ENCODE data around the gene RFK. TPM values are rescaled to one million over a fixed set of nuclear protein-coding genes. Genes with fewer than 3 reads are reported as not detected.

Gene RFK
- total and polyA plus RNA-seq, 2 of the 13 experiments (the other 11 are each of a cell fraction or from before 2014, with no cell fraction given) = 18.2 to 37.2 TPM

DNA sequence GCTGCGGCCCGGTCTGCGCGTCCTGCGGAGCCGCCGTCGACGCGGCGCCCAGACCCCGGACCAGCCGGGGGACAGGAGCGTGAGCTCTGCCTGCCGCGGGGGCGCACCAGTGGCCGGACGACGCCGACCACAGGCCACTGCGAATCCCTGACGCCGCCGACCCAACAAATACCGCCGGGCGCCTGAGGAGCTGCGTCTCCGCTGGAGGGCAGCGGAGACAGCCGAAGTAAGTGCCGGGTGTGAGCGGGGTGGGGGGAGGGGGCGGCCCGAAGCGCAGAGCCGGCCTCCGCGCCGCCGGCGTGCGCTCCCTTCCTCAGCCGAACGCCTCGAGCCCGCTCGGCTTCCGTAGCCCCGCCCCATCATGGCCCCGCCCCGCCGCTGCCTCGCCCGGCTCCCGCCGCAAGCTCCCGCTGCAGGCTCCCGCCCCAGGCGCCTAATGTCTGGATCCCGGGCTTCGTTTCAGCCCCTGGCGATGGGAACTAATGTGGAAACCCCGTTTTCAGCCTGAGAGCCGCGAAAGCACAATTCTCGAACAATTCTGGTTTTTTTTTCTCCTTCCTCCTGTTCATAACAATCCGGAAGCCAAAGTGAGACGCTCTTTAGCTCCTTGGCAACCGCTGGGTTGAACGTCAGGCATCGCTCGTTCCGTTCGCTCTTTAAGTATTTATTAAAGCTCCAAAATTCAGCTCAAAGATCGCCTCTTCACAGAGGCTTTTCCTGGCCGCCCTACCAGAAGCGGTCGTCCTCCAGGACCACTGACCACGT lies at the start of gene RFK (continued):
- TF ChIP-seq DRAP1 (CRISPR knock-in tag; IDR thresholded peaks at IDR 0.05) = no peak; the same call in 1 of the 2 replicates
- TF ChIP-seq, protein P1, sequence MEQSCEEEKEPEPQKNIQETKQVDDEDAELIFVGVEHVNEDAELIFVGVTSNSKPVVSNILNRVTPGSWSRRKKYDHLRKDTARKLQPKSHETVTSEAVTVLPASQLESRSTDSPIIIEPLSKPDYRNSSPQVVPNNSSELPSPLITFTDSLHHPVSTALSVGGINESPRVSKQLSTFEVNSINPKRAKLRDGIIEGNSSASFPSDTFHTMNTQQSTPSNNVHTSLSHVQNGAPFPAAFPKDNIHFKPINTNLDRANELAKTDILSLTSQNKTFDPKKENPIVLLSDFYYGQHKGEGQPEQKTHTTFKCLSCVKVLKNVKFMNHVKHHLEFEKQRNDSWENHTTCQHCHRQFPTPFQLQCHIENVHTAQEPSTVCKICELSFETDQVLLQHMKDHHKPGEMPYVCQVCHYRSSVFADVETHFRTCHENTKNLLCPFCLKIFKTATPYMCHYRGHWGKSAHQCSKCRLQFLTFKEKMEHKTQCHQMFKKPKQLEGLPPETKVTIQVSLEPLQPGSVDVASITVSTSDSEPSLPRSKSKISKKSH (CRISPR knock-in tag; IDR thresholded peaks at IDR 0.05; ENCODE audit: borderline replicate concordance) = no peak
- no peak for TF ChIP-seq CBX2 (IDR thresholded peaks at IDR 0.05; ENCODE audit: low read depth, low read length)
- TF ChIP-seq CBX2 (CRISPR knock-in tag; IDR thresholded peaks at IDR 0.05; ENCODE audit: low read depth) = no peak
- TF ChIP-seq NFE2L2 (IDR thresholded peaks at IDR 0.05; ENCODE audit: low read length) = no peak
- no peak for TF ChIP-seq ZBTB46 (CRISPR knock-in tag; IDR thresholded peaks at IDR 0.05; ENCODE audit: borderline replicate concordance)
- no peak; the same call in 1 of the 2 replicates for TF ChIP-seq FOXO1 (CRISPR knock-in tag; IDR thresholded peaks at IDR 0.05)
- peak; percentile 81; the same call in 1 of the 2 replicates for TF ChIP-seq ZC3H13 (CRISPR knock-in tag; IDR thresholded peaks at IDR 0.05)
- TF ChIP-seq ZNF350 (CRISPR knock-in tag; IDR thresholded peaks at IDR 0.05; ENCODE audit: borderline replicate concordance, low read depth) = no peak
- no peak for TF ChIP-seq TCF7 (IDR thresholded peaks at IDR 0.05; ENCODE audit: low read depth)
- no peak for TF ChIP-seq ZBTB37 (CRISPR knock-in tag; IDR thresholded peaks at IDR 0.05)
- TF ChIP-seq ZBTB43 (CRISPR knock-in tag; conservative IDR thresholded peaks at IDR 0.05) = 0 out of 2 replicates have a peak, but pooled peaks have one; percentile 49
- peak; percentile 28; the same call in 1 of the 2 replicates for TF ChIP-seq ZNF556 (CRISPR knock-in tag; IDR thresholded peaks at IDR 0.05; ENCODE audit: borderline replicate concordance)
- peak; percentile 60; the same call in 1 of the 2 replicates for TF ChIP-seq PHF8 (CRISPR knock-in tag; IDR thresholded peaks at IDR 0.05)
- no peak for TF ChIP-seq DNMT3B (CRISPR knock-in tag; conservative IDR thresholded peaks at IDR 0.05)
- peak; percentile 61; the same call in 1 of the 2 replicates for TF ChIP-seq ZNF580 (CRISPR knock-in tag; IDR thresholded peaks at IDR 0.05; ENCODE audit: borderline replicate concordance, low read depth)
- TF ChIP-seq, protein P2, sequence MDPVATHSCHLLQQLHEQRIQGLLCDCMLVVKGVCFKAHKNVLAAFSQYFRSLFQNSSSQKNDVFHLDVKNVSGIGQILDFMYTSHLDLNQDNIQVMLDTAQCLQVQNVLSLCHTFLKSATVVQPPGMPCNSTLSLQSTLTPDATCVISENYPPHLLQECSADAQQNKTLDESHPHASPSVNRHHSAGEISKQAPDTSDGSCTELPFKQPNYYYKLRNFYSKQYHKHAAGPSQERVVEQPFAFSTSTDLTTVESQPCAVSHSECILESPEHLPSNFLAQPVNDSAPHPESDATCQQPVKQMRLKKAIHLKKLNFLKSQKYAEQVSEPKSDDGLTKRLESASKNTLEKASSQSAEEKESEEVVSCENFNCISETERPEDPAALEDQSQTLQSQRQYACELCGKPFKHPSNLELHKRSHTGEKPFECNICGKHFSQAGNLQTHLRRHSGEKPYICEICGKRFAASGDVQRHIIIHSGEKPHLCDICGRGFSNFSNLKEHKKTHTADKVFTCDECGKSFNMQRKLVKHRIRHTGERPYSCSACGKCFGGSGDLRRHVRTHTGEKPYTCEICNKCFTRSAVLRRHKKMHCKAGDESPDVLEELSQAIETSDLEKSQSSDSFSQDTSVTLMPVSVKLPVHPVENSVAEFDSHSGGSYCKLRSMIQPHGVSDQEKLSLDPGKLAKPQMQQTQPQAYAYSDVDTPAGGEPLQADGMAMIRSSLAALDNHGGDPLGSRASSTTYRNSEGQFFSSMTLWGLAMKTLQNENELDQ (CRISPR knock-in tag; IDR thresholded peaks at IDR 0.05; ENCODE audit: borderline replicate concordance) = no peak
- no peak; the same call in 1 of the 2 replicates for TF ChIP-seq ZNF256 (CRISPR knock-in tag; conservative IDR thresholded peaks at IDR 0.05)
- TF ChIP-seq DNMT1 (CRISPR knock-in tag; IDR thresholded peaks at IDR 0.05) = 0 out of 2 replicates have a peak, but pooled peaks have one; percentile 48

Measured in HepG2 (cell line).